ELF-1 (cell line): Measurements from ENCODE around the gene PLAC8.
"Not testable (repeated sequence)": the region's sequence is repeated elsewhere in the genome, so short reads cannot be mapped to it uniquely, and the experiment has no call there.

ENCODE experiments used
- DNase-seq: peaks from one replicate; pipeline ENCODE4 v3.0.0-alpha.2; 2016; ENCODE audit warnings: low read depth, low spot score

Gene PLAC8

DNA sequence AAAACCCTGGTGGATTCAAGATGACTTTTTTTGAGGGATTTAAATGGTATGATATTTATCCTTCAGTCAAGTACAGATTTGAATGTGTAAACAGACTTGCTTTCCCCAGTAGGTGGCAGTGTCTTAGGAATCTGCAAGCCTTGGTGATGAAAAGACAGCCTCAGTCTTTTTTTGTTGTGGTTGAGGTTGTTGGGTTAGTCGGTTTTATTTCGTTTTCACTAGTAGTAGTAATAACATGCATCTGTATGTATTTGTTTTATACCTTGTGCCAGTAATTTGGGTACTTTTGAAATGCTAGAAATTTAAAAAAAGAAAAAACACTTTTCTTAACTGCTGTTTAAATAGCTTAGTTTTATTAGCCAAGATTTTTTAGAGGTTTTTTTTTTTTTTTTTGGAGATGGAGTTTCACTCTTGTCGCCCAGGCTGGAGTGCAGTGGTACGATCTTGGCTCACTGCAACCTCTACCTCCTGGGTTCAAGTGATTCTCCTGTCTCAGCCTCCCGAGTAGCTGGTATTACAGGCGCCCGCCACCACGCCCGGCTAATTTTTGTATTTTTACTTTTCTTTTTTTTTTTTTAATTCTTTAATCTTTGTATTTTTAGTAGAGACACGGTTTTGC is 40.3 kb downstream of the PLAC8 start:
- peak; percentile 39 for DNase-seq

DNA sequence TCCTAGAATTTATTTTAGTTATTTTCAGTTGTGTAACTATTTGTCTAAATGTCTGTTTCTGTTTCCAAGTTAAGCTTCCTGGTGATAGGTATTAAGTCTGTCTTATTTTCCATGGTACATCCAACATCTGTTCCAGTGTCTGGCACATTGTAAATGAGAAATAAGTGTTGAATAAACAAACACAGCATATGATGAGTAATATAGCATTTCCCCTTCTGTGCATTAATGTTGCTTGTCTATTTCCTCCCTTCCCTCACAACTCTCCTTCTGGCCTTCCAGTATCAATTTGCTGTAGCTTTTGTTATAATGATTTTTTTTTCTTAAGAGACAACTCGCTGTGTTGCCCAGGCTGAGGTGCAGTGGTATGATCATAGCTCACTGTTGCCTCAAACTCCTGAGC is 43.4 kb downstream of the PLAC8 start:
- no peak for DNase-seq

DNA sequence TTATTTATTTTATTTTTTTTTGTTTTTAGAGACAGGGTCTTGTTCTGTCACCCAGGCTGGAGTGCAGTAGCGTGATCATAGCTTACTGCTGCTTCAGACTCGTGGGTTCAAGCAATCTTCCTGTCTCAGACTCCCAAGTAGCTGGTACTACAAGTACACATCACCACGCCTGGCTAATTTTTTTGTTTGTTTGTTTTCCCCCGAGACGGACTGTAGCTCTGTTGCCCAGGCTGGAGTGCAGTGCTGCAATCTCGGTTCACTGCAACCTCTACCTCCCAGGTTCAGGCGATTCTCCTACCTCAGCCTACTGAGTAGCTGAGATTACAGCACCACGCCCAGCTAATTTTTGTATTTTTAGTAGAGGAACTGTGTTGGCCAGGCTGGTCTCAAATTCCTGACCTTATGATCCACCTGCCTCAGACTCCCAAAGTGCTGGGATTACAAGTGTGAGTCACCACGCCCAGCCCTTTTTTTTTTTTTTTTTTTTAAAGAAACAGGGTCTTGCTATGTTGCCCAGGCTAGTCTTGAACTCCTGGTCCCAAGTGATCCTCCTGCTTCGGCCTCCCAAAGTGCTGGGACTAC is 47.4 kb downstream of the PLAC8 start:
- DNase-seq, result no peak

DNA sequence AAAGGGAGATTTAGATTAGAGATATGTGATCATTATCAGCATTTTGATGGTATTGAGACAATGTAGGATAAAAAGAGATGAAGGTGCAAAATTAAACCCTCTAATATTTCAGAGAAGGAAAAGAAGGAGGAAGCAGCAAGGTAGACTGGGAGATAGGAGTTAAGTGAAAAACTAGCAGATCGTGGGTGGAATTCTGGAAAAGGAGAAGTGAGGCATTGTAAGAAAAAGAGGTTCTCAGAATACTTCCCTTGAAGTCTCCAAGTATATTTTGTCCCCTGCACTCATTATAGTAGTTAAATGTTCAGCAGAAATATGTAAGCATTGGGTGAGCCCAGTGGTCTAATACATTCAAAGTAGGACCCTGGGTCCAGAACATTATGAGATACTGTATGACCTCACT is 49.3 kb downstream of the PLAC8 start:
- no peak for DNase-seq

DNA sequence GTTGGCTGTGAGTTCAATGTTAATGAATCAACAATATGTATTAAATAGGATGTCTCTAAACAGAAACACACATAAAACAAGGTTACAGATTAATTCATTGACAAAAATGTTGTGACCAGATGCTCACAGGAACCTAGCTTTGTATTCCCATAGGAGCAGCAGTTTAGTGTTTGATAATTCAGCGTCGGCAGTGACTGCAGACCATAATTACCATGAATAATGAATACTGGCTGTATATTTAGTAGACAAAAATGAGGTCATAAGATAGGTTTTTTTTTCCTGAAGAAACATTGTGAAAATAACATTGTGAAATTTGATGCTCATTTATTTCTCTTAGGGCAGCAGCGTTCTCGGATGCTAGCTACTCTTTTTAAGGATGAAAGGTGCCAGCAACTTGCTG is 51.8 kb downstream of the PLAC8 start:
- no peak for DNase-seq

DNA sequence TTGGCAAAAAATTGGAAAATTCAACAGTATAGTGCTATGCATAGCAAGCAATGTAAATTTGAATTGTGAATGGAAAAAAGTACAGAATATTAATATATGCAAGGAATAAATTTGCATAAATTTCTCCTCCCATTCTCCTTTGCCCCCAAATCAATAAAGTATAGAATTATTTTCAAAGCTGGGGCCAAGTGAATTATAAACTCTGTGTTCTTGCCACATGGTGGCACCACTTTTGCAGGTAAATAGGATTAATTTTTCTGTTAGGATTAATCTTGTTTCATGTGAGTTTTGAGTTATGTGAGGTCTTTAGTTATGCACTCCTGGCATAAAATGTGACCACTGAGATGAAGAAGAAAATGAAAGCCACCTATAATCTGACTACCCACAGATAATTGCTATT is 59.6 kb downstream of the PLAC8 start:
- no peak for DNase-seq

DNA sequence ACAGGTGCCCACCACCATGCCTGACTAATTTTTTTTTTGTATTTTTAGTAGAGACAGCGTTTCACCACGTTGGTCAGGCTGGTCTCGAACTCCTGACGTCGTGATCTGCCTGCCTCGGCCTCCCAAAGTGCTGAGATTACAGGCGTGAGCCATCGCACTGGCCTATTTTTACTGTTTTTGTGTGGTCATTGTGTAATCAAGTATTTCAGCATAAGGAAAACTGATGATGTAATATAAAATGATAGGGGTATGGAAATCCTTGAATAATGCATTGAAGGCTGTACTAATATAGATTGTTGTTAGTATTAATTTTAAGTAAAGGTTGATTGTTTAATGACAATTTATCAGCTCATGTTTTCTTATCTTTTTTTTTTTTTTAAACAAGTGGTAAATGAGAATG is 65.7 kb downstream of the PLAC8 start:
- DNase-seq, result not testable (repeated sequence)

DNA sequence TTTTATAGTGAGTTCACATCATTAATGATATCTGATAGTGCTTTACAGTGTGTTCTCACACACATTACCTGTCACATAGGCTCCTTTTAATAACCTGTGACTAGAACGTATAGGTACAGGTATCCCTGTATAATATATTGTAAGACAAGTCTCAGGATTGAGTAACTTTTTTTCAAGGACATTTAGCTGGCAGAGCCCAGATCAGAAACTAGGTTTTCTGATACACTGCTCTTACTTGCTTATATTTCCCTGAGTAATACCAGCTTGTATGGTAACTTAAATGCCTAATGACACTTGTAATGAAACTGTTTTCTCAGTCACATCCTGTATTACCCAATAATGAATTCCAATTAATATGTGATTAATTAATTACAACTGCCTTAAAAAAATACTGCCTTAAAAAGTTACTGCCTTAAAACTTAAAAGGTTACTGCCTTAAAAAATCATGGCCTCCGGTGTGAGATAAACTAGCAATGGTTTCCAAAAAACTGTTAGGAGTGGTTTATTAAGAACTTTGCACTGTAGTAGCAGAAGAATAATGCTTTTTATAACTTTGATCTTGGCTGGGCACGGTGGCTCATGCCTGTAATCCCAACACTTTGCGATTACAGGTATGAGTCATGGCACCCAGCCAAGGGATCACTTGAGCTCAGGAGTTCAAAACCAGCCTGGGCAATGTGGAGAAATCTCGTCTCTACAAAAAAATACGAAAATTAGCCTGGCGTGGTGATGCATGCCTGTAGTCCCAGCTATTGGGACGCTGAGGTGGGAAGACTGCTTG is 67.6 kb downstream of the PLAC8 start:
- no peak for DNase-seq

DNA sequence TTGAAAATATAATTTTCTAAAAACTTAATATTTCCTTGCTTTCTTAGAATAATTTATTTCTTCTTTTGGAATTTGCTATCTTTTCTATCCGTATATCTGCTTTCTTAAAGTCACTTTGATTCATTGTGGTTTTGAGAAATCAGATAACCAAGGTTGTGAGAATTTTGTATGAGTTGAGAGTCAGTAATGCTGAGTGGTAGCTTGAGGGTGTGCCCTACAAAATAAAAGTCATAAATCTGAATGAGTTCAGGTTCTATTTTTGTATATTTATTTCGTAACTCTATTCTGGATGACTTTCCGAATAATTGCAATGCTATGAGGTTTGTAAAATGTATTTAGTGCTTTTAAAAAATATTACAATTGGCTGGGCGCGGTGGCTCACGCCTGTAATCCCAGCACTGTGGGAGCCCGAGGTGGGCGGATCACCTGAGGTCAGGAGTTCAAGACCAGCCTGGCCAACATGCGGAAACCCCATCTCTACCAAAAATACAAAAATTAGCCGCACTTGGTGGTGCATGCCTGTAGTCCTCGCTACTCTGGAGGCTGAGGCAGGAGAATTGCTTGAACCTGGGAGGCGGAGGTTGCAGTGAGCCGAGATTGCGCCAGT is 70.6 kb downstream of the PLAC8 start:
- no peak for DNase-seq

DNA sequence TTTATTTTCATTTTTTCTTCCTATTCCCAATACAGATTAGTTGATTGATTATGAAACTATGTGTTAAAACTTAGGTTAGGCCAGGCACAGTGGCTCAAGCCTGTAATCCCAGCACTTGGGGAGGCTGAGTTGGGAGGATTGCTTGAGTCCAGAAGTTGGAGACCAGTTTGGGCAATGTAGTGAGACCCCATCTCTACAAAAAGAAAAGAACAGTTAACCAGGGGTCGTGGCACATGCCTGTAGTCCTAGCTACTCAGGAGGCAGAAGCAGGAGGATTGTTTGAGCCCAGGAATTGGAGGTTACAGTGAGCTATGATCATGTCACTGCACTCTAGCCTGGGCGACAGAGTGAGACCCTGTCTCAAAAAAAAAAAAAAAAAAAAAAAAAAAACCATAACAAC is 71.4 kb downstream of the PLAC8 start:
- DNase-seq, result not testable (repeated sequence)

DNA sequence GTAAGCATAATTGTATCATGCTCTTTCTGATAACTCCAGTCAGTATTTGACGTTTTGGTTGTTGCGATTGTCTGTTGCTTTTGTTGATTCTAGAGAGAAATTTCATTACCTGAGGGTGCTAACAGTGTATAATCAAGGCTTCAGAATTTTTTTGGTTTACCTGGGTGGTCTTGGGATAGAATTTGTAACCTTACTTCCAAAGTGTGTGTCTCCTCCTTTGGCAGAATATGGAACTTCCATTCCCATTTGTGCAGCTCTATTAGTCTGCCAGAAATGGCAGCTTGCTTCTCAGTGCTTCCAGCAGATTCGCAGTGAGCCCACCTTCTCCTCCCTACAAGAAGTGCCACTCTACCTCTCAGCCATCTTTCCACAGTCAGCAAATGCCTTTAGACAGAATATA is 74.3 kb downstream of the PLAC8 start:
- no peak for DNase-seq
